ENCODE data around the gene CD59. TPM values are rescaled to one million over a fixed set of nuclear protein-coding genes. Genes with fewer than 3 reads are reported as not detected.
A peak's percentile ranks its signal among the peaks of the same experiment; 100 is the strongest.
"Not testable (repeated sequence)": the region's sequence is repeated elsewhere in the genome, so short reads cannot be mapped to it uniquely, and the experiment has no call there.

The CD59 gene
- polyA plus RNA-seq, 3 donors: 288 to 339 (median 306) TPM

- DNase-seq (ENCODE audit: low read depth in 3 of 3, low spot score in 2 of 3): no peak
These were observed 20.0 kb downstream of the CD59 start for GRCh38 chr11:33716243-33716642.

DNA sequence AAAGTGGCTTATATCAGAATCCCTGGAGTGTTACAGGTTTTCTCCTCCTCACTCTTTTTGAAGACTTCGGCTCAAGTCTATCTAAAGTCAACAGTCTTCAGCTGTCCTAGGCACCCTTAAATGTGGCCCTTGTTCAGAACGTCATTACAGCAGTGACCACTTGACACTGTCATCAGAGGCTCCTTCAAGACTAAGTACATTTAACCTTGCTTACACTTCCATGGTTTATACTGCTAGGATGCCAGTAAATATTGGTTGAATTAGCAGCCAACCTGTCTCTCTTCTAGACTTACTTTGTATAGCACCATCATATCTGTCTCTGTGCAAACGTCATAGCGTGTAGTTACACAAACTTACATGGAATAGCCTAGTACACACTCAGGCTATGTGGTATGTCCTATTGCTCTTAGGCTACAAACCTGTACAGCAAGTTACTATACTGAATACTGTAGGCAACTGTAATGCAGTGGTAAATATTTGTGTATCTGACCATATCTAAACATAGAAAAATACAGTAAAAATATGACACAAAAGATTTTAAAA lies 22.3 kb downstream of the CD59 start:
- no peak for DNase-seq (ENCODE audit: low read depth in 3 of 3, low spot score in 2 of 3)

DNA sequence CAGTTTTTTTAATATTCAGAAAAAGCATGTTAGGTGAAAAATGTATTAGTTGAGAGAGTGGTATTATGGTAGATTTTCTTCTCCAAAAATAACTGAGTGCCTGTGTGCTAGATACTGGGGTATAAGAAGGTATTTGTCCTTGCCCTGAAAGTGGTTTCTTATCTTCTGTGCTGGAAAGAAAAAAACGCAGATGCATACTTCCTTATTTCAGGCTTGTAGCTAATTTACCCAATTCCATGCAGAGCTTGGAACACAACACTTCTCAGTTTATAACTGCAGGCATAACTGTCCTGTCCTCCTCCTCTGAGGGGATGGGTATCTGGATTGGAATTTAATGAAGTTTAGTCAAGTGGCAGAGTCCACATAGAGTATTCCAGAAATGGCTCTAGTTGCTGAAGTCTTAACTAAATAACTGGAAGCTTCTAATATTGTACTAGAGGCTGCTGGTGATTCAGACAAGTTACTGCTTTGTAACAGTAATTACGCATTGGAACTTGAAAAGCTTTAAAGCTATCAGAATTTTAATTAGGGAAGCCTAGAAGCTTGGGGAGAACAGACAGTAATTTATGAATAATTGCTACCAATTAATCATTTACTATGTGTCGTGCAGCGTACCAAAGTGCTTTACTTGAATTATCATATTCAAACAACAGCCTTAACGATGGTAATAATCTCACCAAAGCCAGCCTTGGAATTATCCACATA lies 22.9 kb downstream of the CD59 start:
- DNase-seq (ENCODE audit: low read depth in 3 of 3, low spot score in 2 of 3): no peak

- no peak for DNase-seq (ENCODE audit: low read depth in 3 of 3, low spot score in 2 of 3)
These were observed 23.8 kb downstream of the CD59 start for GRCh38 chr11:33712436-33712835.

GRCh38 chr11:33709466-33709865 lies 26.8 kb downstream of the CD59 start:
- DNase-seq (ENCODE audit: low read depth in 3 of 3, low spot score in 2 of 3): no peak

GRCh38 chr11:33708985-33709384 lies 27.2 kb downstream of the CD59 start:
- DNase-seq (ENCODE audit: low read depth in 3 of 3, low spot score in 2 of 3): no peak

DNA sequence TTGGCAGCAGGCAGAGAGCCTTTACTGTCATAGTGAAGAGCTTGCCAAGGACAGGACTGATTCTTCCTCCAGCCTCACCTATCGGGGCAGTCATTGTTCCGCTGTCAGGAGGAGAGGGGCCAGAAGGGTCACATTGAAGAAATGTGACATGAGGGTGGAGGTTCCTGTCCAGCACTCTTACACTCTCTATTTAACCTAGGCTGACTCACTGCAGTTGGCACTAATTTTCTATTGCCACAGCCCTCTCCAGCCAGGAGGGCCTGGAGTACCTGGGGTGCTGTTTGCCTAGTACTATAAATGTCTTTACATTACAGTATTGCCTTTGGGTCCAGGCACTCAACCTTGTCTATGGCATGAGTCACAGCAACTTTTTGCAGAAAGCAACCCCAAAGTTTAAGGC lies 28.4 kb downstream of the CD59 start:
- DNase-seq (ENCODE audit: low read depth in 3 of 3, low spot score in 2 of 3): not testable (repeated sequence)

DNA sequence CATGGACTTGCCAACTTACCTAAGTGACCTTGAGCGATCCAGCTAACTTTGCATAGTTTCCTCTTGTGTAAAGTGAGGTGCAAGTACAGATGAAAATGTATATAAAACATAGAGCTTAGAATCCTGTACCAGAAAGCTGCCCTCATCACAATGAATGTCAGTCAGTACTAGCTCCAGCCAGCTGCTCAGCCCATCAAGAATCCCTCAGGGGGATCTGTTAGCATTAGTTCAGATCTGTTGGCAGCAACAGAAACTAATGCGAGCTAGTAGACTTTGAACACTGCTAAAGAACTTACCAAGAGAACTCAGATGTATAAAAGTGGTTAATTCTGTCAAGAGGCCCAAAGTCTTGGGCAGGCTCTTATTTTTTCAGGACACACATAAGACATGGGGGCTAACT lies 29.3 kb downstream of the CD59 start:
- no peak for DNase-seq (ENCODE audit: low read depth in 3 of 3, low spot score in 2 of 3)

DNA sequence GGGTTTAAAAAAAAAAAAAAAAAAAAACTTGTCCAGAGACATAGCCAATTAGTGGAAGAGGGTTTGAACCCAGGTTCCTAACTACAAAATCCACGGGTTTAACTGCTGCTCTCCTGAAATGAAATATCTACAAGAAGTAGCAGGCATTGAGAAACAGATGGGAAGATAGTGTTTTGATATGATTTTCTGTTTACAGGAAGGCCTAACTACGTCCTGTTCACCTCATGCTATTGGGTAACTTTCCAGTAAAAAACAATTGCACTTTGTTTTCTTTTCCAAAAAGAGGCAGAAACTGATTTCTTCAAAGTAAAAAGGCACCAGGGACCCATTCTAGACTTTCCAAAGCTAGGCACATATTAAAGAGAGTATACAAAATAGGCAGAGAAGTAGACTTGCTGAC lies 29.7 kb downstream of the CD59 start:
- no peak for DNase-seq (ENCODE audit: low read depth in 3 of 3, low spot score in 2 of 3)

DNA sequence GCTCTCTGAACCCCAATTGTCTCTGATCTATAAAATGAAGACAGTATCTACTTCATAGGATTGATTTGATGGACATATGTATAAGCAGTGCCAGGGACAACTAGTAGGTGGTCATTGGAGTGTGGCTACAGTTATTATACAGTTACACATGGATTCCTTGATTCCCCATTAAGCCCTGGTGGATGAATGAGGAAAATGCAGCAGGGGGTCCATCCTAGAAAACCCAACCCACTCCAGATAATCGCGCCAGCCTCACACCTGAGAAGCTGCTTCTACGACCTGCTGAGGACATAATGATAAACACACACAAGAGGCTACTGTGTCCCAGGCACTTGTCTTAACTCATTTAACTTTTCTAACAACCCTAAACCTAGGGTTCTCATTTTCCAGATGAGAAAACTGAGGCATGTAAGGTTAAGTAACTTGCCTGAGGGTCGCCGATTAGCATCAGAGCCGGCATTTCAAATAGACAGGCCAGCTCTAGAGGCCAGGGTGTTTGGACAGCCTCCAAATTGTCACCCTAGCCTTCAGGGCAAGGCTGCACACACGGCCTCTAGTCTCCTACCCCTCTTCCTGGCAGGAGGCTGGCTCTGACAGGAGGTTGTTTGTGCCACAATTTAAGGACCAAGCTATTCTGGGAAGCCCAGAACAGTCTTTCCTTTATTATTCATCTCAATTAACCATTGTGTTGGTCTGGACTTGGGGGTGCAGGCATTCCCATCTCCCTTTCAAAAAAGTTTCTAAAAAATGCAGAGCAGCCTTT lies 31.8 kb downstream of the CD59 start:
- no peak for DNase-seq (ENCODE audit: low read depth in 3 of 3, low spot score in 2 of 3)

GRCh38 chr11:33703788-33704187 lies 32.4 kb downstream of the CD59 start:
- DNase-seq (ENCODE audit: low read depth in 3 of 3, low spot score in 2 of 3): no peak

GRCh38 chr11:33703234-33703633 lies 33.0 kb downstream of the CD59 start:
- DNase-seq (ENCODE audit: low read depth in 3 of 3, low spot score in 2 of 3): no peak

DNA sequence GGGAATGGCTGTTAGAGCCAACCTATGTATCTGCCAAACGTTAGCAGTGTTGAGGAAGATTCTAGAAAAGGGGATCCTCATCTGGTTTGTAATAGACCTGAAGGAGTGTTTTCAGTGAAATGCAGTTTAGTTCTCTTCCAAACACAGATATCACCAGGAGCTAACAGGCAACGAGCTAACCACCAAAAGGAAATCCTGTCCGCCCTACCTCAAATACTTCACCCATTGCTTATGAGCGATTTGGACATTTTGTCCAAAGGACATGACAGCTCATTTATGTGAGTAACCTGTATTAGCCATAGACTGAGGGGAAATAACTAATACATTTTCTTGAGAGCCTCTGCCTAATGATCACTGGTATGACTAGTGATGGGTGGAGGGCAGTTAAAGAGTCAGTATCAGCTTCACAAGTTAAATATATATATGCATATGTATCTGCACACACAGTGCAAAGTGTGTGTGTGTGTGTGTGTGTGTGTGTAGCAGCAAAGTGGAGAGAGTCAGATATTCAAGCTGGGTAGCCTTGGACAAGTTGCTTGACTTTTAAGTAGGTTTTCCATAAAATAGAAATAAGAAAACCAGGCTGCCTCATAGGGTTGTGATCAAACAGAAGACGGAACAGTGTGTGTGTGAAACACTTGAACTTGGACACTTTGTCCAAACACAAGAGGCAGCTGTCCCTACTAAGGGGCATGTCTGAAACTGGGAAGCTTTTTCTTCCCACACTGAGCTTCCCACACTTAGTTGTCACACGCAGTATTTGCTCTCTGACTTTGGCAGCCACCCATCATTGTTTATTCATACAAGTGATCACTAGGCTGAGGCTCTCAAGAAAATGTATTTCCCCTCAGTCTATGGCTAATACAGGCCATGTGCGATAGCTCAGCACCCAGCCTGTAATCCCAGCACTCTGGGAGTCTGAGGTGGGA lies 34.7 kb downstream of the CD59 start:
- DNase-seq (ENCODE audit: low read depth in 3 of 3, low spot score in 2 of 3): peak in 1 of 3 donors; percentile 27

DNA sequence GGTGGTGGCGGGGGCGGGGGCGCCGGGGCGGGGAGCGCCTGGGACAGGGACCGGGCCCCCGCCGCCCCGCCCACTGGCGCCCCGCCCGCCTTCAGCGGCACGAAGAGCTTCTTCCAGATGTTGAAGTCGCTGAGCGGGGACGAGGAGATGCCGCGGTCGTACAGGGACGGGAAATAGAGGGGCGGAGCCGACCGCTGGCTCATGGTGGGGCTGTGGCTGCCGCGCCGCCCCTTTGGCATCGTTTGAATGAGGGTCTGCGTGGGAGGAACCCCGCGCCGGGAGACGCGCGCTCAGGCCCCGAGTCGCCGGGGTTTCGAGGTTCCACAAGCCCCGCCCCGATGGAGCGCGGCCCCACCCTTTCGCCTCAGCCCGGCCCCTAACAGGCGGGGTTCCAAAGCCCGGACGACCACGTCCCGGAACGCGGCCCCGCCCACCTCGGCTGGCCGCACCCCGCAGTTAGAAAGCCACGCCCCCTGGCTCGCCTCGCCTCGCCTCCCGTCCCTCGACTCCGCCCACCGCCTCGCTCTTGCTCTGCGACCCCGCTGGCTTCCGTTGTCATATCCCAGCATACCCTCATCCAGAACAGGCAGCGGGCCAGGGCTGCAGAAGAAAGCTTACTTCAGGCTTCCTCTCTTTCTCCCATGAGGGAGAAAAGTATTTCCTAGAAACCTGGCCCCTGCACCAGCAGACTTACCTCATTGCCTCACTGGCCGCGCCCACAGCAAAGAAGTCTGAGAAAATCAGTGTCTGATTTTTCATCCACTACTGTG lies 35.5 kb downstream of the CD59 start, which contains the start of gene C11orf91:
TSS of gene C11orf91 (minus strand) at position 325 of the 770 bp plus-strand sequence. CDS start at position 239, 86 bp downstream.
- DNase-seq (ENCODE audit: low read depth in 3 of 3, low spot score in 2 of 3): peak; percentile 83 to 96 (median 92)

DNA sequence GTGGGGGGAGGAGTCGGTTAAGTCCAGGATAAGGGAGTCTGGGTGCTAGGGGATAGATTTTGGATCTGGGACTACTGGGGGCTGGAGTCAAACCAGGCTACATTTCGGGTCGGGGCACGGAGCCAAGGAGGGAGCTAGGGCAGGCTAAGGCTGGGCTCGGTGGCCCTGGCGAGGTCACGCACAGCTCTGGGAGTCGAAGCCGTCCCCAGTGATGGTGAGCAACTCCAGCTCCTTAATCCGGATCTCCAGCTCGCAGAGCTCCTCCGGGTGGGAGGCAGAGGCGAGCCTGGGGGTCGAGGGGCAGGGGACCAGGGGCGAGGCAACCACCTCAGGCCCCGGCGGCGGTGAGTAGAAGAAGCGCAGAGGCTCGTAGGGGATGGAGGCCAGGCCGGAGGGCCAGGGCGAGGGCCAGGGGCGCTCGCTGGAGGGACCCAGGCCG lies 36.1 kb downstream of the CD59 start:
- no peak for DNase-seq (ENCODE audit: low read depth in 3 of 3, low spot score in 2 of 3)

GRCh38 chr11:33699515-33700062 lies 36.6 kb downstream of the CD59 start:
- no peak for DNase-seq (ENCODE audit: low read depth in 3 of 3, low spot score in 2 of 3)

DNA sequence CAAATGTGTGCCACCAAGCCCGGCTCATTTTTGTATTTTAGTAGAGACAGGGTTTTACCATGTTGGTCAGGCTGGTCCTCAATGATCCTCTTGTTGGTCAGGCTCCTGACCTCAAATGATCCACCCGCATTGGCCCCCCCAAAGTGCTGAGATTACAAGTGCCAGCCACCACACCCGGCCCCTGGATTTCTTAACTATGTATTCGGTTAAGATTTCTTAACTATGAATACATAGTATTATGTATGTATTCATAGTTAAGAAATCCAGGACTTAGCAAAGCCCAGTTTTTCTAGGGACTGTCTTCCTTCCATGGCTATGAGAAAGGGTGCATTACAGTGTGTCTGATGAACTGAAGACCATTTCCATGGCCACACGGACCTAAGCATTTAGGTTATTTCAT lies 37.3 kb downstream of the CD59 start:
- no peak for DNase-seq (ENCODE audit: low read depth in 3 of 3, low spot score in 2 of 3)

GRCh38 chr11:33697997-33698396 lies 38.2 kb downstream of the CD59 start:
- no peak for DNase-seq (ENCODE audit: low read depth in 3 of 3, low spot score in 2 of 3)

DNA sequence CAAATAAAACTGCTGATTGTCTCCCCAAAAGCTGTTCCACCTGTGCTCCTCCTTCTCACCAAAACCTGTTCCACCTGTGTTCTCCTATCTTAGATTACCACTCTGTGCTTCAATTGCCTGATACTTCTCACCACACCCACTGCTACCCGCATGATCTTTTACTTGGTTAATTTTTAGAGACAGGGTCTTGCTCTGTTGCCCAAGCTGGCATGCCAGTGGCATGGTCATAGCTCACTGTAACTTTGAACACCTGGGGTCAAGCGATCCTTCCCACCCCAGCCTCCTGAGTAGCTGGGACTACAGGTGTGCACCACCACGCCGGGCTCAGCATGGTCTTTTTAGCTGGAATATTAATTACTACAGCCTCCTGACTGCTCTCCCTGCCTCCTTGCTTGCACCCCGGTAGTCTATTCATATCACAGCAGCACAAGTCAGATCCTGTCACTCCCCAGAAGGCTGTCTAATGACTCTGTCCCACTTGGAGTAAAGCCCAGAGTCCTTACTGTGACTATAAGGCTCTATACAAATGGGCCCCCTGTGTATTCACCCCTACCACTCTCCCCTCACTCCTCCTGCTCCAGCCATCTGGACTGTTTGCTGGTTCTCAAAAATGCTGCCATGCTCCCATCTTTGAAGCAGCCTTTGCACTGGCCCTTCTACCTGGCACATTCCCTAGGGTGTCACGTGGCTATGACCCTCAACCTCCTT lies 39.1 kb downstream of the CD59 start:
- no peak for DNase-seq (ENCODE audit: low read depth in 3 of 3, low spot score in 2 of 3)

Measured in right renal cortex interstitium (tissue), 3 donors.